ENCODE results near the gene KIFC1. TPM values are rescaled to one million over a fixed set of nuclear protein-coding genes. Genes with fewer than 3 reads are reported as not detected.

KIFC1 gene
- total and polyA plus RNA-seq, 2 donors from 2014 or later: 2.3 TPM; not detected in 1

GRCh38 chr6:33443025-33443424, 51.4 kb downstream of the KIFC1 start:
- Histone ChIP-seq H3K9ac (ENCODE audit: low read length in 3 of 3) (no peak overlapping the region), H3K27ac (ENCODE audit: low read depth in 2 of 2, low read length in 2 of 2) (no peak overlapping the region), H3K27me3 (ENCODE audit: control insufficient read depth, insufficient read depth, low read length) (no peaks in the 10 kb centered on the region), H3K36me3 (ENCODE audit: control insufficient read depth in 2 of 3, insufficient read depth in 3 of 3, low read length in 3 of 3) (peaks cover 4 to 10% (median 5%) of the 10 kb centered on the region in 3 donors), H3K4me1 (ENCODE audit: control insufficient read depth in 2 of 3, insufficient read depth in 2 of 3, low read depth in 1 of 3, low read length in 3 of 3) (no peaks in the 10 kb centered on the region), H3K4me3 (ENCODE audit: low read length in 3 of 3) (no peak overlapping the region), H3K9me3 (ENCODE audit: control insufficient read depth in 2 of 3, insufficient read depth in 1 of 3, low read length in 3 of 3) (no peaks in the 10 kb centered on the region)
- intact Hi-C loops (cut with DNase I): no loop called here
- no peak for TF ChIP-seq CTCF (IDR thresholded peaks at IDR 0.05; ENCODE audit: borderline replicate concordance, extremely low read depth, insufficient read depth)
- FAIRE-seq (no peak), DNase-seq (no peak)

- H3K9me3 ChIP-seq (ENCODE audit: control insufficient read depth in 2 of 3, insufficient read depth in 1 of 3, low read length in 3 of 3): no peaks in the 10 kb centered on the region
- H3K27ac ChIP-seq (ENCODE audit: low read depth in 2 of 2, low read length in 2 of 2): no peak overlapping the region
- FAIRE-seq: no peak
- intact Hi-C loops (cut with DNase I): no loop called here
- DNase-seq: no peak
- no peak for TF ChIP-seq CTCF (IDR thresholded peaks at IDR 0.05; ENCODE audit: borderline replicate concordance, extremely low read depth, insufficient read depth)
- H3K9ac ChIP-seq (ENCODE audit: low read length in 3 of 3): no peak overlapping the region
- H3K36me3 ChIP-seq (ENCODE audit: control insufficient read depth in 2 of 3, insufficient read depth in 3 of 3, low read length in 3 of 3): peaks cover 0 to 5% (median 2%) of the 10 kb centered on the region in 3 donors
- H3K4me3 ChIP-seq (ENCODE audit: low read length in 3 of 3): no peak overlapping the region
- no peaks in the 10 kb centered on the region for H3K4me1 ChIP-seq (ENCODE audit: control insufficient read depth in 2 of 3, insufficient read depth in 2 of 3, low read depth in 1 of 3, low read length in 3 of 3)
- no peaks in the 10 kb centered on the region for H3K27me3 ChIP-seq (ENCODE audit: control insufficient read depth, insufficient read depth, low read length)
Observed at GRCh38 chr6:33443619-33444504, 52.2 kb downstream of the KIFC1 start.

DNA sequence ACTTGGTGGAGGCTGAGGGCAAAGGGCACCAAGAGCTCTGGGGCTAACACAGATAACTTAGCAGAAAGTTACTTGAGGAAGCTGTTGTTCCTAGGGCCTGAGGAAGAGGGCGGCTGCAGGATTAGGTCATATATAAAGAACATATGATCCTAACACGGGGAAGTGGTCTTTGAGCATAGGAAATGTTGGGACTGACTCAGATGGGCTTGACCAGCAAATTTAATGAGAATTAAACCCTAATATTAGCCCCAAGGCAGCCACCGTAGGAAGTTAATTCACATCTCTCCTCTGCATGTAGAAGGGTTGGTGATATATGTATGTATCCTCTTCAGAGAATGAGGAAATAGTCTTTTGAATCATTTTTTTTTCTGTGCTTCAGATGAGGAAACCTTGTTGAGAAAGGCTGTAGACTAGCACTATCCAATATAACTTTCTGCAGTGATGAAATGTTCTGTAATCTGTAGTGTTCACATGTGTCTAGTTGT, 53.5 kb downstream of the KIFC1 start:
- H3K36me3 ChIP-seq (ENCODE audit: control insufficient read depth in 2 of 3, insufficient read depth in 3 of 3, low read length in 3 of 3): peaks cover 0 to 5% (median 0%) of the 10 kb centered on the region in 3 donors
- H3K9ac ChIP-seq (ENCODE audit: low read length in 3 of 3): no peak overlapping the region
- intact Hi-C loops (cut with DNase I): no loop called here
- TF ChIP-seq CTCF (IDR thresholded peaks at IDR 0.05; ENCODE audit: borderline replicate concordance, extremely low read depth, insufficient read depth): no peak
- FAIRE-seq (no peak), DNase-seq (no peak)
- H3K27me3 ChIP-seq (ENCODE audit: control insufficient read depth, insufficient read depth, low read length): no peaks in the 10 kb centered on the region
- H3K4me3 ChIP-seq (ENCODE audit: low read length in 3 of 3): no peak overlapping the region
- H3K9me3 ChIP-seq (ENCODE audit: control insufficient read depth in 2 of 3, insufficient read depth in 1 of 3, low read length in 3 of 3): no peaks in the 10 kb centered on the region
- no peak overlapping the region for H3K27ac ChIP-seq (ENCODE audit: low read depth in 2 of 2, low read length in 2 of 2)
- H3K4me1 ChIP-seq (ENCODE audit: control insufficient read depth in 2 of 3, insufficient read depth in 2 of 3, low read depth in 1 of 3, low read length in 3 of 3): no peaks in the 10 kb centered on the region
